ENCODE measurements around the gene FLT3. TPM values are rescaled to one million over a fixed set of nuclear protein-coding genes. Genes with fewer than 3 reads are reported as not detected.
A peak's percentile ranks its signal among the peaks of the same experiment; 100 is the strongest.

Gene FLT3
- total and polyA plus RNA-seq, 10 of the 15 experiments (the other 5 are each of a cell fraction or from before 2014, with no cell fraction given): 0.04 to 0.19 (median 0.11) TPM; not detected in 1

- TF ChIP-seq RAD21 (IDR thresholded peaks at IDR 0.05; ENCODE audit: insufficient read depth, low read depth, low read length) (peak; percentile 51), NFIC (IDR thresholded peaks at IDR 0.05; ENCODE audit: low read depth, low read length) (no peak), MEF2A (IDR thresholded peaks at IDR 0.05; ENCODE audit: insufficient read depth, low read depth, low read length) (0 out of 2 replicates have a peak, but pooled peaks have one; percentile 19), TCF3 (IDR thresholded peaks at IDR 0.05; ENCODE audit: borderline replicate concordance, insufficient read depth, low read depth, low read length) (no peak), PKNOX1 (IDR thresholded peaks at IDR 0.05) (no peak), ZNF217 (IDR thresholded peaks at IDR 0.05) (no peak), ZBED1 (IDR thresholded peaks at IDR 0.05; ENCODE audit: borderline replicate concordance) (no peak), ELK1 (IDR thresholded peaks at IDR 0.05; ENCODE audit: low read depth, low read length) (no peak)
Observed at GRCh38 chr13:27997904-27998522, 102.4 kb downstream of the FLT3 start (continued).

- ChIA-PET CTCF (interaction anchor here (2.5 kb wide), 1 partner anchor 161 kb away, joined by 6 read pairs; no protein-coding TSS in a partner anchor), RAD21 (ENCODE audit: unreplicated experiment) (interaction anchor here (0.7 kb wide), 1 partner anchor 147 kb away, joined by 3 read pairs; no protein-coding TSS in a partner anchor), POLR2A (no interaction called here), SMC1A (ENCODE audit: uncharacterized antibody, unreplicated experiment) (no interaction called here)
- H3K27me3 ChIP-seq (replicated peaks in 1 of 2; ENCODE audit: control insufficient read depth in 2 of 2, insufficient read depth in 2 of 2, low read length in 1 of 2): no peaks in the 10 kb centered on the region; a peak in 1 of 4 replicates
- no peaks in the 10 kb centered on the region for H3K4me1 ChIP-seq (ENCODE audit: control insufficient read depth, insufficient read depth, low read length)
- no peak overlapping the region for H3K9ac ChIP-seq (ENCODE audit: control insufficient read depth, insufficient read depth, low read length)
- no peaks in the 10 kb centered on the region for H3K79me2 ChIP-seq (ENCODE audit: control insufficient read depth, insufficient read depth, low read length)
- in situ Hi-C loops (cut with MboI) (no loop called here), intact Hi-C loops (cut with micrococcal nuclease; ENCODE audit: unreplicated experiment) (no loop called here)
- H2AFZ ChIP-seq (ENCODE audit: control insufficient read depth, low read depth, low read length): no peak overlapping the region
- H3K36me3 ChIP-seq (ENCODE audit: control insufficient read depth in 2 of 2, insufficient read depth in 2 of 2, low read length in 1 of 2): no peaks in the 10 kb centered on the region
- ATAC-seq: no peak
- no peak for FAIRE-seq
- no peak overlapping the region for H3K27ac ChIP-seq (ENCODE audit: control insufficient read depth, insufficient read depth)
- H3K4me3 ChIP-seq: no peak overlapping the region
- no peak for DNase-seq (ENCODE audit: low read depth, low spot score)
- H3K4me2 ChIP-seq (ENCODE audit: control insufficient read depth, insufficient read depth): no peak overlapping the region
- 96% methylated on average over 4 of the region's 6 CpGs for WGBS (ENCODE audit: insufficient coverage, insufficient replicate concordance, low lambda C conversion rate, missing lambda C conversion rate)
- no TSS peak for BruUV-seq (replicated peaks)
- no peaks in the 10 kb centered on the region for H4K20me1 ChIP-seq (ENCODE audit: control insufficient read depth, insufficient read depth)
- no peaks in the 10 kb centered on the region for H3K9me3 ChIP-seq (replicated peaks; ENCODE audit: control insufficient read depth, insufficient read depth, low read length)
- TF ChIP-seq ZNF207 (IDR thresholded peaks at IDR 0.05; ENCODE audit: borderline replicate concordance): no peak
- no peak for TF ChIP-seq SMC3 (IDR thresholded peaks at IDR 0.05; ENCODE audit: borderline replicate concordance, low read length)
- no peak for TF ChIP-seq TCF7 (IDR thresholded peaks at IDR 0.05; ENCODE audit: borderline replicate concordance)
- no peak for TF ChIP-seq RUNX3 (IDR thresholded peaks at IDR 0.05; ENCODE audit: low read length)
- TF ChIP-seq FOXM1 (IDR thresholded peaks at IDR 0.05; ENCODE audit: low read depth, low read length): no peak
- no peak for TF ChIP-seq TCF12 (IDR thresholded peaks at IDR 0.05; ENCODE audit: low read depth, low read length)
- TF ChIP-seq STAT1 (conservative IDR thresholded peaks at IDR 0.05): no peak
- TF ChIP-seq ZNF24 (IDR thresholded peaks at IDR 0.05): no peak
- no peak for TF ChIP-seq JUND (IDR thresholded peaks at IDR 0.05; ENCODE audit: low read depth, low read length)
- TF ChIP-seq E4F1 (IDR thresholded peaks at IDR 0.05; ENCODE audit: borderline replicate concordance, partially characterized antibody): no peak
- TF ChIP-seq GABPA (IDR thresholded peaks at IDR 0.05; ENCODE audit: low read depth): no peak
- TF ChIP-seq TBL1XR1 (IDR thresholded peaks at IDR 0.05; ENCODE audit: low read depth, low read length): no peak
- no peak for TF ChIP-seq KAT2A (conservative IDR thresholded peaks at IDR 0.05; ENCODE audit: control insufficient read depth, low read depth, low read length)
Observed at GRCh38 chr13:27991881-27992280, 108.5 kb downstream of the FLT3 start.
